NB4 (cell line): ENCODE data around the gene ZNF618.

Experiments used
- DNase-seq: peaks from one replicate; pipeline ENCODE4 v3.0.0; 2010; ENCODE audit warnings: low read depth
- H3K4me3 ChIP-seq: one replicate; pipeline ENCODE4 v1.5.1; 2011; ENCODE audit warnings: mild to moderate bottlenecking, low read depth, low read length, moderate library complexity
- CTCF ChIP-seq: IDR thresholded peaks from one replicate; pipeline ENCODE4 v1.5.1; 2012; ENCODE audit warnings: low read depth, low read length
- MAX ChIP-seq: IDR thresholded peaks from 2 replicates; pipeline ENCODE4 v1.6.1; 2011; ENCODE audit warnings: low read depth, low read length
- MYC ChIP-seq: IDR thresholded peaks from 2 replicates; pipeline ENCODE4 v1.6.1; 2011; ENCODE audit warnings: low read depth, low read length
- POLR2A ChIP-seq: IDR thresholded peaks from 2 replicates; pipeline ENCODE4 v1.6.1; 2011; ENCODE audit warnings: mild to moderate bottlenecking; ENCODE audit not compliant: insufficient read length; ENCODE audit errors: extremely low read depth

Gene ZNF618

GRCh38 chr9:114016629-114017423 lies 140.7 kb downstream of the ZNF618 start:
- no peak overlapping the region for H3K4me3 ChIP-seq
- no peak for DNase-seq
- TF ChIP-seq MAX = no peak
- no peak for TF ChIP-seq MYC
- no peak for TF ChIP-seq POLR2A
- TF ChIP-seq CTCF = no peak

GRCh38 chr9:114017741-114018715 lies 141.9 kb downstream of the ZNF618 start:
- DNase-seq = no peak
- TF ChIP-seq MYC = no peak
- TF ChIP-seq CTCF = no peak
- no peak for TF ChIP-seq MAX
- TF ChIP-seq POLR2A = no peak

GRCh38 chr9:114021578-114021977 lies 145.5 kb downstream of the ZNF618 start:
- TF ChIP-seq MAX (no peak), POLR2A (no peak), CTCF (no peak), MYC (no peak)
- DNase-seq = no peak
- no peak overlapping the region for H3K4me3 ChIP-seq

More at GRCh38 chr9:114017741-114018715, 141.9 kb downstream of the ZNF618 start:
- no peak overlapping the region for H3K4me3 ChIP-seq

GRCh38 chr9:114023961-114024360 lies 147.9 kb downstream of the ZNF618 start:
- TF ChIP-seq MAX (no peak), POLR2A (no peak), MYC (no peak), CTCF (no peak)
- DNase-seq = no peak
- no peak overlapping the region for H3K4me3 ChIP-seq

GRCh38 chr9:114025196-114025753 lies 149.2 kb downstream of the ZNF618 start:
- DNase-seq = no peak
- no peak for TF ChIP-seq POLR2A
- TF ChIP-seq MYC = no peak
- no peak for TF ChIP-seq MAX
- TF ChIP-seq CTCF = no peak

More at GRCh38 chr9:114025196-114025753, 149.2 kb downstream of the ZNF618 start:
- H3K4me3 ChIP-seq = no peak overlapping the region
